NOMO-1 treated with DMSO at 0.1 percent for 48 hours (cell line): ENCODE measurements around the gene TKT.
A peak's percentile ranks its signal among the peaks of the same experiment; 100 is the strongest.

ENCODE experiments used
- DNase-seq: peaks from one replicate; lab custom pipeline; 2025; ENCODE audit not compliant: unreplicated experiment; lab: John Stamatoyannopoulos, UW

Gene TKT

DNA sequence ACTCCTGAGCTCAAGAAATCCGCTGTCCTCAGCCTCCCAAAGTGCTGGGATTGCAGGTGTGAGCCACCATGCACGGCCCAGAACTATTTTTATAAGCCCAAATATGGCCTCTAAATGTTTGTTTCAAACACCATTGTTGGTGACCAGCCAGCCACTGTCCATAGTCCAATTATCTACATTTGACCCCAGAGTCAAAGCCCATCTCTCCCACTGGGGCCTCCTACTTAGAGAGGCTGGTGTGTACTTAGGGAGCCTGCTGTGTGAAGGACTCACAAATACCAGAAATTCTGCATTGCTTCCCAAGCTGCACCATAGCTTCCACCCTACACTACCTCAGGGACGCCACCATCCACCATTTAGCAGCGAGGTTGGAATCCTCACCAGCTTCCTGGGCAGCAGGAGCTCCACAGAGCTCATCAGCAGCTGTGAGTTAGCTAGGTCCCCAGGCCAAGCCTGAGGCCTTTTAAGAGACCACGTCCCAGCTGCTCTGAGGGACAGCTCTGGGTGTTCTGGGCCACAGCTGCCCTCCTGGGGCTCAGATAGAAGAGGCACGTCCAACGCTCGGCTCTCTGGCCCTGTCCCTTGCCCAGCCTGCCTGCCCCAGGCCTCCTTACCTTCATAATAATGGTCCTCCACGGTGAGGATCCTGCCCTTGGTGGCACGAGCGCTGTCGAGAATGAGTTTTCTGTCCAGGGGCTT is 29.5 kb downstream of the TKT start:
- DNase-seq = no peak

DNA sequence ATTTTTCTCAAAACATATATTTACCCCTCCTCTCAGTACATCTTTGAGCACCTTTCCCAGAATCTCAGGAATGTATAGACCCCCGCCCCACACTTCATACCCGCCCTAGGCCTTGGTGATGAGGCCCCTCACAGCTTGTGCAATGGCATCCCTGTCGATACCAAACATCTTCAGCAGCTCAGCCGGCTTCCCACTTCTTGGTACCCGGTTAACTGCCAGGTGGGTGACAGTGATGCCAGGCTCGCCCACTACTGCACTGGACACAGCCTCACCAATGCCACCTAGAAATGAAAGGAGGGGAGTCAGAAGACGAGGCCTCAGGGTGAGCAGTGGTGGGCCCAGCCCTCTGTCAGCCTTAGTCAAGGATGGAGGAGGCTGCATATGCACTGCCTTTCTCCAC is 30.2 kb downstream of the TKT start:
- DNase-seq = no peak

DNA sequence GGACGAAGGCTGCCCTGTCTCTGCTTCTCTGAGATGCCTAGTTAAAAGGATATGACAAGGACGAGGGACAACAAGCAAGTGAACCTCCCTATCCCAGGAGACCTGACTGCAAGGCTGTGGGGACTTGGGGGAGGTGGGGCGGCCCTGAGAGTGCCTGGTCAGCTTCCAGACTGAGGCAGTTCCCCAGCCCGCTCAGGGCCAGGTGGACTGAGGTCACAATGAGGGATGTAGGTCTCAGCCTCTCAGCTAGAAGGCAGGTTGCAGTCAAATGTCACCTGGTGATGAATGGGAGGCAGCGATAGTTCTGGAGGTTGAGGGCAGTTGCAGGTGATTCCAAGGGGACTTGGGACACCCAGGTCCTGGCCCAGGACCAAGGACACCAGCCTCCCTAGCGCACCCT is 30.6 kb downstream of the TKT start:
- no peak for DNase-seq

- no peak for DNase-seq
Observed at GRCh38 chr3:53224536-53224935, 31.3 kb downstream of the TKT start.

GRCh38 chr3:53224026-53224425 is 31.8 kb downstream of the TKT start:
- DNase-seq = no peak

- DNase-seq = no peak
Observed at GRCh38 chr3:53223541-53223966, 32.3 kb downstream of the TKT start.

DNA sequence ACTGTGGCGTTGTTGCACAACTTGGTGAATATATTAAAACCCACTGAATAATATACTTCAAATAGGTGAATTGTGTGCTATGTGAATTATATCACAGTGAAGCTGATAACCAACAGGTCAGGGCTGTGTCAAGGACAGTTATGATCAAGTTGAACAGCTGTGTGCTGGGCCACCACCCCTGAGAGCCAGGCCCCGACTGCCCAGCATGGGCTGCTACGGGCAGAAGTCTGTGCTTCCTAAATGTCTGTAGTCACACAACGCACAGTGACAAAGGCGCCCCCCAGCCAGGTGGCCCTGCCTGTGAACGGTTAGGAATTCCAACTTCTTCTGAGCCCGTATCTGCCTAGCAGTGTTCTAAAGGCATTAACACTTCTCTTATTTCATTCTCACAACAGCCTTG is 32.8 kb downstream of the TKT start:
- DNase-seq = no peak

DNA sequence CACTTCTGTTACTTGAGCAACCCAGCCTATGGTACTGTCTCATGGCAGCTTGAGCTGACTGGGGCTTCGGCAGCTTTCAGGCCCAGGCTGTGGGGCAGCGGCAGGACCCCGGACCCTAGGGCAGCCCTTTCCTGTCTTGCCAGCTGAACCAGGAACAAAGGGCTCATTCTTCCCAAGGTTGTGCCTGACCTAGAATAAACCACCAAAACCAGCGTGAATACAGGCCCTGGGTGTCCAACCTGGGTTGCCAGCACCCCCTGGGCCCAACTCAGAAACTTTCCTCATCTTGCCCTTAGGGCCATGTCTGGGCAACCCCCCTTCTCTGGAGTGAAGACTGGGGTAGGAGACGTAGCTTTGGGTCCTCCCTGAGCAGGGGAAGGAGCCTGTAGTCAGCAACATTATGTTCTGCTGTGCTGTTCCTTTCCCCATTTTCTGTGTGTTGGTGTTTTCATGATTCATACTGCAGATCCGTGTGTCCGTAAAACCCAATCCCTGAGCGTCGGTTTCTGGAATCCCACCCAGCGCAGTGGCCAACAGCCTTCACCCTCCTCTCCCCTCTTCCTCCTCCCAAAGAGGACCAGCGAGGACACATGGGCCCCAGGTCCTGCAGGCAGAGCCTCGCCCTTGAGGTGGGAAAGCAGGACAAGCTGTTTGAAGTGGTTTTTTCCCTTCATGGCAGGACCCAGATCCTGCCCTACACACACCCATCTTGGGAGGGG is 33.5 kb downstream of the TKT start:
- no peak for DNase-seq

DNA sequence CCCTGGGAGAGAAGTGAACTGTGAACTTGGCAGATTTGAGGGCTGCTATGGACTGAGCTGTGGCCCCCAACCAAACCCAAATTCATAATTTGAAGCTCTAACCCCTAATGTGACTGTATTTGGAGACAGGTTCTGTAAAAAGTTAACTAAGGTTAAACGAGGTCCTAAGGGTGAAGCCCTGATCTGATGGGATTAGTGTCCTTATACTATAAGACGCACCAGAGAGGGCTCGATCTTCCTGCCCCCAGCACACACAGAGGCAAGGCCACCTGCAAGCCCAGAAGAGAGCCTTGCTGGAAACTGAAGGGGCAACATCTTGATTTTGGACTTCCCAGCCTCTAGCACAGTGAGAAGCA is 34.0 kb downstream of the TKT start:
- DNase-seq = no peak

GRCh38 chr3:53221345-53221744 is 34.5 kb downstream of the TKT start:
- DNase-seq = no peak

DNA sequence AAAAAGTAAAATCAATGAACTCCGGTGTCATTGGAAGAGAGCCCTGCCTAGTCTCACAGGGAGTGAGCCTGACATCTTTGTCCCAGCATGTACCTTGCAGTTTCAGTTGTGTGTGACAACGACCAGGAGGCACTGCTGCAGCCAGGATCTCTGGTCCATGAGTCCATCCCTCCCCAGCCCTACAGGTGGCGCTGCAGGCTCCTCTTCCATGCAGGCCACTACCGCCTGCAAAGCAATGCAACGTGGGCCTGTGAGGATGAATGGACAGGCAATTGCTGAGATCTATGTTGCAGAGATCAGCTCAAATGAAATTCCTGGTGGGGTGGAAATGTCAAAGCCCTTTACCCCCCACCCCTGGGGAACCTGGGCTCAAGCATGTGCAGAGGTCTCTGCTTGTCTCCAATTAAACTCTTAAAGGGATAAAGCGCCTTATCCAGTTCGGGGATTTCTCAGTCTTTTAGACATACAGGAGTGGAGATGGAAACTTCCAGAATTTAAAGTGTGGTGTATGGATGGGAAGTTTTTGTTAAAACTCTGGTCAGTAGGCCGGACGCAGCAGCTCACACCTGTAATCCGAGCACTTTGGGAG is 35.8 kb downstream of the TKT start:
- peak; percentile 79 for DNase-seq

DNA sequence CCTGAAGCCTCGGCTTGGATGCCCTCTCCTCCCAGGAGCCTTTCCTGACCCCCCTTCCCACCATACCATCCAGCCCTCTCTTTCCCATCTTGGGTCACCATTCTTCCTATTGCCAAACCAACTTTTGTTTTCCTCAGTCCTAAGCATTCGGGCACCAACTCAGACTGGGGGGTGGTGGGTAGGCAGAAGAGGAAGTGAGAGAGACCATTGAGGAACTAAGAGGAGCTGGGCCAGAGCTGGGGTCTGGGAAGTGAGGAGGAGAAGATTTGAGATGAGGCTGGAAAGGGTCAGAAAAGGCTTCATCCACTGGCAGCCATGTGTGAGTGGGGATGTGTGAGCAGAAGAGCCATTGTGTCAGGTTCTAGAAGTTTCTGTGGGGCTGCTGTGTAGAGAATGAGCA is 37.7 kb downstream of the TKT start:
- DNase-seq = peak; percentile 63

DNA sequence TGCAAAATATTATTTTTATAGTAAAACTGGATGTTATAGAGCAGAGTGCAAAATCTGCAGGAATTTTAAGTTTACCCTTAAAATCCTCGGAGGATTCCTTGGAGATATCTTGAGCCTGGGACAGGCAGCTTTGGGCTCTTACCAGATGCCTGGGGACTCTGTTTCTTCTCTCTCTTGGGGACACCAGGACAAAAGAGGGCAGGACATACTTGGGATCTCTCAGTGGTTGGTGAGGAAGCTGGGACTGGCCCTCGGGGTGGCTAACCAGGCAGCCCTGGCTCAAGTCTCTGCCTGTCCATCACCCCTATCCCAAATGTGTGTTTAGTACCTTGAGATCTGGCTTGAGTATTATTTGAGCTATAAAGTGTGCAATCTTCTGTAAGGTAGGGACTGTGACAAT is 38.6 kb downstream of the TKT start:
- DNase-seq = no peak

DNA sequence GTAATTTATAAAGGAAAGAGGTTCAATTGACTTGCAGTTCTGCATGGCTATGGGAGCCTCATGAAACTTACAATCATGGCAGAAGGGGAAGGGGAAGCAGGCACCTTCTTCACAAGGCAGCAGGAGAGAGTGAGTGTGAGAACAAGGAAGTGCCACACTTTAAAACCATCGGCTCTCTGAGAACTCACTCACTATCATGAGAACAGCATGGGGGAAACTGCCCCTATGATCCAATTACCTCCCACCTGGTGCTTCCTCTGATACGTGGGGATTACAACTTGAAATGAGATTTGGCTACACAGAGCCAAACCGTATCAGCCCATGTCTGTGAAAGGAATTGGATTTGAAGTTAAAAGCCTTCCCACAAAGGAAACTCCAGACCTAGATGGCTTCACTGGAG is 39.1 kb downstream of the TKT start:
- no peak for DNase-seq

DNA sequence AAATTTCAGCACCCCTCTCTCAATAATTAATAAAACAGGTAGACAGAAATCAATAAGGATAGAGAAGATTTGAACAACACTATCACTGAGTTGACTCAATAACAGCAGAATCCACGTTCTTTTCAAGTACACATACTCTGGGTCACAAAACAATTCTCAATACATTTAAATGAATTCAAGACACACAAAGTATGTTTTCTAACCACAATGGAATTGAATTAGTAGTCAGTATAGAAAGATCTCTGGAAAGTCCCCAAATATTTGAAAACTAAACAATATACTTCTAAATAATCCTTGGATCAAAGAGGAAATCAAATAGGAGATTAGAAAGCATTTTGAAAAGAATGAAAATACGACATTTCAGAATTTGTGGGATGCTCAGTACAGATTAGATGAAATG is 40.0 kb downstream of the TKT start:
- no peak for DNase-seq

GRCh38 chr3:53213276-53213675 is 42.5 kb downstream of the TKT start:
- DNase-seq = no peak

DNA sequence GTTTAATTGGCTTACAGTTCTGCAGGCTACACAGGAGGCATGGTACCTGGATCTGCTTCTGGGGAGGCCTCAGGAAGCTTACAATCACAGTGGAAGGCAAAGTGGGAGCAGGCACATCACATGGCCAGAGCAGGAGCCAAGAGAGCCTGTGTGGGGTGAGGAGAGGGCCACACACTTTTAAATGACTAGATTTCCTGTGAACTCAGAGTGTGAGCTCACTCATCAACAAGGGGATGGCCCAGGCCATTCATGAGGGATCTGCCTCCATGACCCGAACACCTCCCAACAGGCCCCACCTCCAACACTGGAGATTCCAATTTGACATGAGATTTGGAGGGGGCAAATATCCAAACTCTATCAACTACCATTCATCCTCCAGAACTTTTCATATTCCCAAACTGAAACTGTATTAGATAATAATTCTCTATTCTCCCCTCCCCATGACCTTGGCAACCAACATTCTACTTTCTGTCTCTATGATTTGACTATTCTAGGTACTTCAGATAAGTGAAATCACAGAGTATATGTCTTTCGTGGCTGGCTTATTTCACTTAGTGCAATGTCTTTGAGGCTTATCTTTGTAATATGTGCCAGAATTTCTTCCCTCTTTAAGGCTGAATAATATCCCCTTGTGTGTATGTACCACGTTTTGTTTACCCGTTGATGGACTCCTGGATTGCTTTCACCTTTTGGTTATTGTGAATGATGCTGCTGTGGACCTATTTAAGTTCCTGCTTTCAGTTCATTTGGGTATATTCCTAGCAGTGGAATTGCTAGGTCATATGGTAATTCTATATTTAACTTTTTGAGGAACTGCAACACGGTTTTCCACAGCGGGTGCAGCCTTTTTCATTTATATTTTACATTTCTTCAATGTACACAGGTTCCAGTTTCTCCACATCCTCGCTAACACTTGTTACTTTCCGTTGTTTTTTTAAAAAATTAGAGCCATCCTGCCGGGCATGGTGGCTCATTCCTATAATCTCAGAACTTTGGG is 43.8 kb downstream of the TKT start:
- DNase-seq = peak; percentile 35

- DNase-seq = no peak
Observed at GRCh38 chr3:53202331-53203015, 53.3 kb downstream of the TKT start.

- DNase-seq = no peak
Observed at GRCh38 chr3:53200501-53201498, 55.0 kb downstream of the TKT start.

- DNase-seq = no peak
Observed at GRCh38 chr3:53199834-53200233, 56.0 kb downstream of the TKT start.
